DND-41 (cell line): ENCODE results near the gene XRN2.

ENCODE experiments used
- CTCF ChIP-seq: IDR thresholded peaks from 2 replicates; pipeline ENCODE4 v1.5.1; 2012; ENCODE audit warnings: borderline replicate concordance, low read length, moderate library complexity, mild to moderate bottlenecking; ENCODE audit not compliant: poor library complexity, severe bottlenecking; ENCODE audit errors: extremely low read depth
- EZH2 ChIP-seq: IDR thresholded peaks from 3 replicates; pipeline ENCODE4 v1.6.1; 2012; ENCODE audit warnings: borderline replicate concordance, low read depth, mild to moderate bottlenecking, moderate library complexity, low read length, inconsistent platforms; ENCODE audit not compliant: severe bottlenecking

GRCh38 chr20:21272279-21272678 lies 30.9 kb upstream of the XRN2 start:
- no peak for TF ChIP-seq EZH2
- no peak for TF ChIP-seq CTCF
